HCT116 (cell line): ENCODE data around the gene WWP2. TPM values are rescaled to one million over a fixed set of nuclear protein-coding genes. Genes with fewer than 3 reads are reported as not detected.

Source experiments
- ATAC-seq: fragments of 200-7000 bp; cut with Tn5 transposase; 2 replicates; pipeline ENCODE4 v1.9.1; 2020; ENCODE audit warnings: mild to moderate bottlenecking, moderate library complexity
- BruUV-seq: library from RNA; stranded (reverse); fragments of 400-500 nt; replicated peaks from 2 replicates; lab custom pipeline; 2021; lab: Mats Ljungman, UMichigan
- CTCF ChIA-PET: fragments of 300-600 bp; sonication (Branson Sonifier 250); formaldehyde crosslinking; loops from one replicate; lab custom pipeline; 2021; ENCODE audit warnings: antibody characterized with exemption; lab: Charles Lee
- POLR2A ChIA-PET: fragments of 300-600, 350-600 bp; sonication (Branson Sonifier 250); formaldehyde crosslinking; loops from one replicate; lab custom pipeline; 2021; ENCODE audit warnings: antibody characterized with exemption; lab: Charles Lee
- RAD21 ChIA-PET, 2 experiments: fragments of 300-600 bp; sonication (Branson Sonifier 250); formaldehyde crosslinking; loops; one replicate each; lab custom pipeline; 2023; ENCODE audit warnings: low total read pairs in 2 of 2; ENCODE audit not compliant: uncharacterized antibody in 2 of 2, unreplicated experiment in 2 of 2, low non-redundant PET in 1 of 2; lab: Charles Lee
- DNase-seq: peaks from one replicate; pipeline ENCODE4 v3.0.0-alpha.2; 2010; ENCODE audit warnings: low read depth, low spot score
- H2AFZ ChIP-seq: fragments of 200-600 bp; shearing (Covaris generic), sonication (generic); 2 replicates; pipeline ENCODE4 v1.6.1; 2017; ENCODE audit warnings: low read depth, mixed run types, mixed read lengths, antibody characterized with exemption, low read length; ENCODE audit not compliant: poor library complexity, severe bottlenecking
- H3K27ac ChIP-seq: 2 replicates; pipeline ENCODE4 v1.5.1; 2012; ENCODE audit warnings: low read depth, low read length
- H3K27me3 ChIP-seq: fragments of 200-600 bp; sonication (generic); 2 replicates; pipeline ENCODE4 v1.6.1; 2016; ENCODE audit warnings: mixed run types, low read length, mixed read lengths; ENCODE audit not compliant: insufficient read depth
- H3K36me3 ChIP-seq, 2 experiments: fragments of 200-500 bp in 1 of 2; fragments of 200-600 bp in 1 of 2; sonication (Bioruptor generic) in 1 of 2; sonication (generic) in 1 of 2; 2 replicates each; pipeline versions ENCODE4 v1.5.1 to v1.6.1; 2014 to 2016; ENCODE audit warnings: low read length in 2 of 2, inconsistent platforms in 1 of 2, mixed read lengths in 1 of 2, mixed run types in 1 of 2; ENCODE audit not compliant: insufficient read depth in 2 of 2, control insufficient read depth in 1 of 2
- H3K4me1 ChIP-seq, 2 experiments: fragments of 200-600 bp in 1 of 2; sonication (generic) in 1 of 2; 2 replicates each; pipeline versions ENCODE4 v1.5.1 to v1.6.1; 2012 to 2017; ENCODE audit warnings: low read length in 2 of 2, inconsistent platforms in 1 of 2, mild to moderate bottlenecking in 1 of 2, mixed read lengths in 1 of 2, mixed run types in 1 of 2, moderate library complexity in 1 of 2; ENCODE audit not compliant: insufficient read depth in 2 of 2, control insufficient read depth in 1 of 2
- H3K4me2 ChIP-seq: fragments of 200-600 bp; sonication (generic); 2 replicates; pipeline ENCODE4 v1.6.1; 2017; ENCODE audit warnings: mixed run types, low read length, mixed read lengths
- H3K4me3 ChIP-seq, 2 experiments: fragments of 200-600 bp in 1 of 2; sonication (generic) in 1 of 2; replicated peaks in 1 of 2; 2 replicates each; pipeline ENCODE4 v1.5.1; 2011 to 2016; ENCODE audit warnings: low read length in 2 of 2, control low read depth in 1 of 2, low read depth in 1 of 2, mild to moderate bottlenecking in 1 of 2, mixed read lengths in 1 of 2, mixed run types in 1 of 2
- H3K79me2 ChIP-seq: fragments of 200-600 bp; sonication (generic); 2 replicates; pipeline ENCODE4 v1.6.1; 2017; ENCODE audit warnings: mild to moderate bottlenecking, mixed run types, low read length, moderate library complexity, mixed read lengths; ENCODE audit not compliant: insufficient read depth
- H3K9ac ChIP-seq: fragments of 200-600 bp; sonication (generic); 2 replicates; pipeline ENCODE4 v1.6.1; 2016; ENCODE audit warnings: low read length, mixed read lengths
- H3K9me2 ChIP-seq: fragments of 200-600 bp; sonication (generic), shearing (Covaris generic); 2 replicates; pipeline ENCODE4 v1.6.1; 2017; ENCODE audit warnings: mixed run types, mild to moderate bottlenecking, moderate library complexity; ENCODE audit not compliant: insufficient read depth
- H3K9me3 ChIP-seq, 2 experiments: fragments of 200-500 bp in 1 of 2; fragments of 200-600 bp in 1 of 2; sonication (Bioruptor generic) in 1 of 2; sonication (generic) in 1 of 2; 2 replicates each; pipeline ENCODE4 v1.6.1; 2014 to 2017; ENCODE audit warnings: low read length in 2 of 2, mixed read lengths in 2 of 2, inconsistent platforms in 1 of 2, low read depth in 1 of 2, mild to moderate bottlenecking in 1 of 2, mixed run types in 1 of 2, moderate library complexity in 1 of 2; ENCODE audit not compliant: control insufficient read depth in 1 of 2, insufficient read depth in 1 of 2
- H4K20me1 ChIP-seq: fragments of 200-600 bp; sonication (generic), shearing (Covaris generic); 2 replicates; pipeline ENCODE4 v1.6.1; 2017; ENCODE audit warnings: mixed run types, mild to moderate bottlenecking, moderate library complexity; ENCODE audit not compliant: insufficient read depth
- CBX3 ChIP-seq: IDR thresholded peaks from 2 replicates; pipeline ENCODE4 v1.6.1; 2012; ENCODE audit warnings: low read depth
- ELF1 ChIP-seq: IDR thresholded peaks from 2 replicates; pipeline ENCODE4 v1.6.1; 2012; ENCODE audit warnings: low read depth, borderline replicate concordance
- EZH2 ChIP-seq: fragments of 200-600 bp; sonication (generic); IDR thresholded peaks from 2 replicates; pipeline ENCODE4 v1.6.1; 2017; ENCODE audit warnings: antibody characterized with exemption, mixed run types
- FOSL1 ChIP-seq: IDR thresholded peaks from 2 replicates; pipeline ENCODE4 v1.6.1; 2012; ENCODE audit warnings: low read depth
- JUND ChIP-seq: IDR thresholded peaks from 2 replicates; pipeline ENCODE4 v1.6.1; 2012
- POLR2A ChIP-seq: IDR thresholded peaks from 2 replicates; pipeline ENCODE4 v1.7.0; 2011; ENCODE audit warnings: borderline replicate concordance; ENCODE audit not compliant: insufficient read depth, insufficient read length; ENCODE audit errors: extremely low read depth
- POLR2AphosphoS5 ChIP-seq: IDR thresholded peaks from 2 replicates; pipeline ENCODE4 v1.6.1; 2011; ENCODE audit warnings: mild to moderate bottlenecking, low read depth, low read length, moderate library complexity
- RAD21 ChIP-seq: IDR thresholded peaks from 2 replicates; pipeline ENCODE4 v1.6.1; 2012; ENCODE audit warnings: low read depth, mild to moderate bottlenecking
- SIN3A ChIP-seq: IDR thresholded peaks from 2 replicates; pipeline ENCODE4 v1.6.1; 2012; ENCODE audit warnings: low read depth
- SP1 ChIP-seq: IDR thresholded peaks from 2 replicates; pipeline ENCODE4 v1.6.1; 2012; ENCODE audit warnings: low read depth
- TCF7L2 ChIP-seq: IDR thresholded peaks from 2 replicates; pipeline ENCODE4 v1.7.0; 2011; ENCODE audit warnings: borderline replicate concordance, inconsistent platforms; ENCODE audit not compliant: insufficient read depth, insufficient read length; ENCODE audit errors: extremely low read depth
- YY1 ChIP-seq: IDR thresholded peaks from 2 replicates; pipeline ENCODE4 v1.6.1; 2011; ENCODE audit warnings: low read length, low read depth, moderate library complexity, mild to moderate bottlenecking; ENCODE audit not compliant: insufficient replicate concordance; ENCODE audit errors: extremely low read depth
- ZBTB33 ChIP-seq: IDR thresholded peaks from 2 replicates; pipeline ENCODE4 v1.6.1; 2011; ENCODE audit warnings: mild to moderate bottlenecking, low read length, moderate library complexity; ENCODE audit not compliant: insufficient replicate concordance; ENCODE audit errors: extremely low read depth
- ZFX ChIP-seq: fragments of 450-650 bp; IDR thresholded peaks from 2 replicates; pipeline ENCODE4 v1.6.1; 2017
- intact Hi-C: fragments of 100-400 bp; cut with micrococcal nuclease; formaldehyde crosslinking; loops from 2 replicates; pipeline ENCODE4 v1.10.0; 2022
- total RNA-seq: library from RNA; stranded (reverse); gene quantifications from one replicate; pipeline ENCODE4 v1.2.1, GENCODE V29; 2021; ENCODE audit not compliant: unreplicated experiment
- TF ChIP-seq, protein P1 (sequence below): IDR thresholded peaks from 2 replicates; pipeline ENCODE4 v1.6.1; 2012
- TF ChIP-seq, protein P2 (sequence below): IDR thresholded peaks from 2 replicates; pipeline ENCODE4 v1.6.1; 2012; ENCODE audit warnings: low read depth

The WWP2 gene
- total RNA-seq, 1 experiment from 2014 or later = 44.2 TPM

DNA sequence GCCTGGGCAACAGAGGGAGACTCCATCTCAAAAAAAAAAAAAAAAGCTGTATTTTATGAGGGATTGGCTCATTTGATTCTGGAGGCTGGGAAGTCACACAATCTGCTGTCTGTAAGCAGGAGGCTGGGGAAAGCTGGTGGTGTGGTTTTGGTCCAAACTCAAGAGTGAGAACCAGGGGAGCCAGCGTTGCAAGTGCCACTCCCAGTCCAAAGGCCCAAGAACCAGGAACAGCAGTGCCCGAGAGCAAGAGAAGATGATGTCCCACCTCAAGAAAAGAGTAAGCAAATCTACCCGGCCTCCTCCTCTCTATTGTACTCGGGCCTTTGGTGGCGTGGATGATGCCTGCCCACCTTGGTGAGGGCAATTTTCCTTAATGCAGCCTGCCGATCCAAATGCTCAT, 30.0 kb upstream of the WWP2 start:
- Histone ChIP-seq H3K9me2 (no peaks in the 10 kb centered on the region), H3K36me3 (no peaks in the 10 kb centered on the region), H2AFZ (no peak overlapping the region), H3K27me3 (no peaks in the 10 kb centered on the region), H3K9me3 (no peaks in the 10 kb centered on the region), H3K4me3 (no peak overlapping the region), H3K27ac (no peak overlapping the region), H3K4me2 (no peak overlapping the region), H4K20me1 (no peaks in the 10 kb centered on the region), H3K9ac (no peak overlapping the region), H3K79me2 (peaks cover 7% of the 10 kb centered on the region; the same call in 1 of the 2 replicates), H3K4me1 (peaks cover 18 to 19% of the 10 kb centered on the region in 2 experiments)
- TF ChIP-seq FOSL1 = no peak
- no peak for TF ChIP-seq ZFX
- no peak for TF ChIP-seq SIN3A
- no peak for TF ChIP-seq EZH2
- TF ChIP-seq POLR2A = no peak
- no peak for TF ChIP-seq SP1
- TF ChIP-seq RAD21 = no peak
- no peak for TF ChIP-seq ZBTB33
- no peak for TF ChIP-seq TCF7L2
- no peak for TF ChIP-seq JUND
- no peak for TF ChIP-seq ELF1
- TF ChIP-seq POLR2AphosphoS5 = no peak
- TF ChIP-seq CBX3 = no peak
- TF ChIP-seq, protein P1, sequence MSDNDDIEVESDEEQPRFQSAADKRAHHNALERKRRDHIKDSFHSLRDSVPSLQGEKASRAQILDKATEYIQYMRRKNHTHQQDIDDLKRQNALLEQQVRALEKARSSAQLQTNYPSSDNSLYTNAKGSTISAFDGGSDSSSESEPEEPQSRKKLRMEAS = no peak
- TF ChIP-seq, protein P2, sequence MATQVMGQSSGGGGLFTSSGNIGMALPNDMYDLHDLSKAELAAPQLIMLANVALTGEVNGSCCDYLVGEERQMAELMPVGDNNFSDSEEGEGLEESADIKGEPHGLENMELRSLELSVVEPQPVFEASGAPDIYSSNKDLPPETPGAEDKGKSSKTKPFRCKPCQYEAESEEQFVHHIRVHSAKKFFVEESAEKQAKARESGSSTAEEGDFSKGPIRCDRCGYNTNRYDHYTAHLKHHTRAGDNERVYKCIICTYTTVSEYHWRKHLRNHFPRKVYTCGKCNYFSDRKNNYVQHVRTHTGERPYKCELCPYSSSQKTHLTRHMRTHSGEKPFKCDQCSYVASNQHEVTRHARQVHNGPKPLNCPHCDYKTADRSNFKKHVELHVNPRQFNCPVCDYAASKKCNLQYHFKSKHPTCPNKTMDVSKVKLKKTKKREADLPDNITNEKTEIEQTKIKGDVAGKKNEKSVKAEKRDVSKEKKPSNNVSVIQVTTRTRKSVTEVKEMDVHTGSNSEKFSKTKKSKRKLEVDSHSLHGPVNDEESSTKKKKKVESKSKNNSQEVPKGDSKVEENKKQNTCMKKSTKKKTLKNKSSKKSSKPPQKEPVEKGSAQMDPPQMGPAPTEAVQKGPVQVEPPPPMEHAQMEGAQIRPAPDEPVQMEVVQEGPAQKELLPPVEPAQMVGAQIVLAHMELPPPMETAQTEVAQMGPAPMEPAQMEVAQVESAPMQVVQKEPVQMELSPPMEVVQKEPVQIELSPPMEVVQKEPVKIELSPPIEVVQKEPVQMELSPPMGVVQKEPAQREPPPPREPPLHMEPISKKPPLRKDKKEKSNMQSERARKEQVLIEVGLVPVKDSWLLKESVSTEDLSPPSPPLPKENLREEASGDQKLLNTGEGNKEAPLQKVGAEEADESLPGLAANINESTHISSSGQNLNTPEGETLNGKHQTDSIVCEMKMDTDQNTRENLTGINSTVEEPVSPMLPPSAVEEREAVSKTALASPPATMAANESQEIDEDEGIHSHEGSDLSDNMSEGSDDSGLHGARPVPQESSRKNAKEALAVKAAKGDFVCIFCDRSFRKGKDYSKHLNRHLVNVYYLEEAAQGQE = no peak
- TF ChIP-seq YY1 = no peak
- DNase-seq = no peak
- RAD21 ChIA-PET = no interaction called here
- intact Hi-C loops = no loop called here
- no TSS peak for BruUV-seq
- POLR2A ChIA-PET = no interaction called here
- CTCF ChIA-PET = no interaction called here
- ATAC-seq = no peak
